Measurements from ENCODE around the gene SLC25A22. TPM values are rescaled to one million over a fixed set of nuclear protein-coding genes. Genes with fewer than 3 reads are reported as not detected.

The SLC25A22 gene
- total RNA-seq (2014; rRNA removed; shearing (Covaris generic)): 9.5 and 12.7 TPM in 2 replicates

- DNase-seq (ENCODE audit: low read depth): peak; percentile 70
Observed at GRCh38 chr11:798093-798713, at the start of gene SLC25A22. TSS of gene SLC25A22 (minus strand) at chr11:798281. CDS start at chr11:795006, 3,275 bp downstream.

- no peak for DNase-seq (ENCODE audit: low read depth)
Observed at GRCh38 chr11:847876-848275, 49.8 kb upstream of the SLC25A22 start.

GRCh38 chr11:846496-847098, 48.5 kb upstream of the SLC25A22 start:
- DNase-seq (ENCODE audit: low read depth): no peak

- DNase-seq (ENCODE audit: low read depth): no peak
Observed at GRCh38 chr11:845872-846495, 47.9 kb upstream of the SLC25A22 start.

- DNase-seq (ENCODE audit: low read depth): peak; percentile 86
Observed at GRCh38 chr11:844693-845644, 46.9 kb upstream of the SLC25A22 start.

- DNase-seq (ENCODE audit: low read depth): peak; percentile 88
Observed at GRCh38 chr11:843818-844692, 46.0 kb upstream of the SLC25A22 start.

GRCh38 chr11:843086-843734, 45.1 kb upstream of the SLC25A22 start:
- DNase-seq (ENCODE audit: low read depth): no peak

- DNase-seq (ENCODE audit: low read depth): peak; percentile 84
Observed at GRCh38 chr11:842370-843002, 44.4 kb upstream of the SLC25A22 start, which contains the start of the genes POLR2L and TSPAN4. TSS of gene POLR2L (minus strand) at chr11:842529. CDS start at chr11:842508, 21 bp downstream. TSS of gene TSPAN4 (plus strand) at chr11:842852. CDS start at chr11:850305, 7,453 bp downstream.

GRCh38 chr11:841981-842369, 43.9 kb upstream of the SLC25A22 start:
- DNase-seq (ENCODE audit: low read depth): no peak

GRCh38 chr11:839875-840617, 42.0 kb upstream of the SLC25A22 start:
- DNase-seq (ENCODE audit: low read depth): no peak

- no peak for DNase-seq (ENCODE audit: low read depth)
Observed at GRCh38 chr11:839280-839623, 41.2 kb upstream of the SLC25A22 start.

- no peak for DNase-seq (ENCODE audit: low read depth)
Observed at GRCh38 chr11:838441-839279, 40.6 kb upstream of the SLC25A22 start.

GRCh38 chr11:837990-838307, 39.9 kb upstream of the SLC25A22 start:
- DNase-seq (ENCODE audit: low read depth): no peak

- DNase-seq (ENCODE audit: low read depth): no peak
Observed at GRCh38 chr11:837189-837989, 39.3 kb upstream of the SLC25A22 start.

- DNase-seq (ENCODE audit: low read depth): no peak
Observed at GRCh38 chr11:836700-837099, 38.6 kb upstream of the SLC25A22 start.

GRCh38 chr11:836274-836673, 38.2 kb upstream of the SLC25A22 start:
- no peak for DNase-seq (ENCODE audit: low read depth)
